ENCODE measurements around the gene PWWP2B.

PWWP2B gene

DNA sequence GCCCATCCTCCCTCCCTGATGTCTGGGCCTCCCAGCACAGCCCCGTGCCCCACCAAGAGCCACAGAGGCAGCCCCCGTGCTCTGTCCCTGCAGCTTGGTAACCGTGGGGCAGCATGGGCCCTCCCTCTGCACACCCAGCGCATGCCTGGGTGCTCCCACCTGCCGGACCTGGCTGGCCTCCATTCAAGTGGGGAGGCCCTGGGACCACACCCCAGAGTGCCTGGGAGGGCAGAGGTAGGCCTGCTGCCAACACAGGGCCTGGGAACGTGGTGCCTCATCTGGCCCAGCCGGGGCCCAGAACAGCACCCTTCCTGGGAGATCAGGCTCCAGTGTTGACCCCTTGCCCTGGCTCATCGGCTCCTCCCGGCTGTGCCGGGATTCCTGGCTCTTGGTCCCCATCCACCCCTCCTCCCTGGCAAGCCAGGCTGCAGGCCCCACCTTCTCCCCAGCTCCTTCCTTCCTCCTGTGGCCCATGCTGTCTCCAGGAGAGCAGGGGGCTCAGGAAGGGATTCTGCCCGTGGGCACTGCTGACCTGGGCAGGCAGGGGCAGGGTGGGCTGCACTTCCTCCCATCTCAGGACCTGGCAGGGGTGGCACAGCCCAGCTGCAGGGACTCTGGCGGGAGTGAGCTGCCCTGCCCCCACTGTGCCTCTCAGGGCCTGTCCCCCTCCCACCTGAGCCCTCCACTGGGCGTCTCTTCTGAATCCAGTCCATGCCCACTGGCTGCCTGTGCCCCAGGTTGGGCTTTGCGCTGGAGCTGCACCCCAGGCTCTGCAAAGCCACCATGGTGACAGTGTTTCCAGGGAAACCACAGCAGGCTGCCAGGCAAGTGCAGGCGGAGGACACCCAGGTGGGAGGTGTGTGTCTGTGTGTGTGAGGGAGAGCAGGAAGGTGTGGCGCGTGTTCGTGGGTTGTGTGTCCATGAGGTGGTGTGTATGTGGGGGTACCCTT, 32.6 kb downstream of the PWWP2B start:
- POLR2A ChIA-PET: no interaction called here
- TF ChIP-seq BHLHE40 (IDR thresholded peaks at IDR 0.05; ENCODE audit: borderline replicate concordance) (no peak), ELF4 (IDR thresholded peaks at IDR 0.05) (no peak), LEF1 (IDR thresholded peaks at IDR 0.05; ENCODE audit: borderline replicate concordance) (no peak), FOXA1 (IDR thresholded peaks at IDR 0.05) (no peak), ARNT (IDR thresholded peaks at IDR 0.05) (no peak), ZNF384 (IDR thresholded peaks at IDR 0.05) (no peak), PKNOX1 (IDR thresholded peaks at IDR 0.05) (no peak), FOXM1 (IDR thresholded peaks at IDR 0.05; ENCODE audit: borderline replicate concordance) (no peak), NFRKB (IDR thresholded peaks at IDR 0.05) (no peak), TARDBP (IDR thresholded peaks at IDR 0.05) (no peak), HDGF (IDR thresholded peaks at IDR 0.05; ENCODE audit: borderline replicate concordance) (no peak)
- DNase-seq (ENCODE audit: extremely low spot score): no peak
- CTCF ChIA-PET: interaction anchor here (0.6 kb wide), 1 partner anchor 56 kb away, joined by 3 read pairs; no protein-coding TSS in a partner anchor

DNA sequence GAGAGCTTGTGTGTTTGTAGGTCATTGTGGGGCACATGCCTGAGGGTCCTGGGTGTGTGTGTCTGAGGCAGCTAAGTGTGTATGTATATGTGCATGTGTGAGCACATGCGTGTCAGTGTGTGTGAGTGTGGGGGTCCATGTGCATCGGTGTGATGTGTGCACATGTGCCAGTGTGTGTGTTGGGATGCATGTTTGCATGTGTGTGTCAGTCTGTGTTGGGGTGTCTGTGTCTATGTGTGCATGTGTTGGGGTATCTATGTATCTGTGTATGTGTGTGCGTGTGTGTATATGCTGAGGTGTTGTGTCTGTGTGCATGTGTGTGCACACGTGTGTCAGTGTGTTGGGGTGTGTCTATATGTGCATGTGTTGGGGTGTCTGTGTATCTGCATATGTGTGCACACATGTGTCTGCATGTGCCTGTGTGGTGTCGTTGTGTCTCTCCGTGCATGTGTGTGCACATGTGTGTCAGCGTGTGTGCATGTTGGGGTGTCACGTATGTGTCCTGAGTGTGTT, 33.3 kb downstream of the PWWP2B start:
- no peak for DNase-seq (ENCODE audit: extremely low spot score)
- POLR2A ChIA-PET: interaction anchor here (1.3 kb wide), 1 partner anchor 10 kb away, joined by 7 read pairs; no protein-coding TSS in a partner anchor
- no peak for TF ChIP-seq ZNF384 (IDR thresholded peaks at IDR 0.05)
- no peak for TF ChIP-seq ELF4 (IDR thresholded peaks at IDR 0.05)
- TF ChIP-seq TARDBP (IDR thresholded peaks at IDR 0.05): peak; percentile 49; the same call in 1 of the 2 replicates
- TF ChIP-seq SP1 (IDR thresholded peaks at IDR 0.05): no peak
- TF ChIP-seq SUZ12 (IDR thresholded peaks at IDR 0.05): no peak
- CTCF ChIA-PET: interaction anchor here (0.6 kb wide), 1 partner anchor 55 kb away, joined by 3 read pairs; no protein-coding TSS in a partner anchor

GRCh38 chr10:132430861-132431271, 33.9 kb downstream of the PWWP2B start:
- POLR2A ChIA-PET: interaction anchor here (1.3 kb wide), 1 partner anchor 11 kb away, joined by 7 read pairs; no protein-coding TSS in a partner anchor
- CTCF ChIA-PET: no interaction called here
- TF ChIP-seq CTBP1 (IDR thresholded peaks at IDR 0.05; ENCODE audit: borderline replicate concordance) (no peak), HDGF (IDR thresholded peaks at IDR 0.05; ENCODE audit: borderline replicate concordance) (no peak), NFRKB (IDR thresholded peaks at IDR 0.05) (no peak), FOXM1 (IDR thresholded peaks at IDR 0.05; ENCODE audit: borderline replicate concordance) (no peak), L3MBTL2 (conservative IDR thresholded peaks at IDR 0.05) (no peak), PKNOX1 (IDR thresholded peaks at IDR 0.05) (no peak), FOXA1 (IDR thresholded peaks at IDR 0.05) (no peak), ARNT (IDR thresholded peaks at IDR 0.05) (no peak), ELF4 (IDR thresholded peaks at IDR 0.05) (no peak), BHLHE40 (IDR thresholded peaks at IDR 0.05; ENCODE audit: borderline replicate concordance) (no peak), FOXK2 (IDR thresholded peaks at IDR 0.05) (no peak), ZNF384 (IDR thresholded peaks at IDR 0.05) (no peak), TARDBP (IDR thresholded peaks at IDR 0.05) (no peak), LEF1 (IDR thresholded peaks at IDR 0.05; ENCODE audit: borderline replicate concordance) (no peak), SUZ12 (IDR thresholded peaks at IDR 0.05) (no peak)
- DNase-seq (ENCODE audit: extremely low spot score): no peak

DNA sequence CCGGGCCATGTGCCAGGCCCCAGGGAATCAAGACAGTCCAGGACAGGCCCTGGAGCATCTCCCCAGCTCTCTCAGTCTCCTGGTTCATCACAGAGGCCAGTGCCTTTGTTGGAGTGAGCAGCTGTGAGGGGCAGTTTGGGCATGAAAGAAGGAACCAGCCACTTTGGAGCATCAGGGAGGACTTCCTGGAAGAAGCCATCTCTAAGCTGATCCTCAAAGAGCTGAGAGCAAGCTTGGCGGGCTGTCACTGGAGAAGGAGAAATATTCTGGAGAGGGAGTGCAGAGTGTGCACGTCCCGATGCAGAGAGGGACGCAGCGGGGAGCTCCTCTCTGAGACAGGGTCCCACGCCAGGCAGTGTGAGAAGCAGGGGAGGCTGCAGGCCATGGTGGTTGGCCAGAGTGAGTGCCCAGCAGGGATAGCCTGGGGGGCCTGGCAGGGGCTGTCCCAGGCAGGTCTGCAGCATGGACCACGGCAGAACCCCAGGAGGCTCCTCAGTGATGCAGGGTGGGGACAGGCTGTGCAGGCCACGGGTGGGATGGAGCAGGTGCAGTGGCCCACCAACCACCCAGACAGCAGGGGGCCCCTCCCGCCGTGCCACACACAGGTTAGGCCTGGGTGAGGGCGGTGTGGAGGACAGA, 34.7 kb downstream of the PWWP2B start:
- TF ChIP-seq HDGF (IDR thresholded peaks at IDR 0.05; ENCODE audit: borderline replicate concordance) (no peak), FOXA1 (IDR thresholded peaks at IDR 0.05) (no peak), ZNF384 (IDR thresholded peaks at IDR 0.05) (no peak), FOXM1 (IDR thresholded peaks at IDR 0.05; ENCODE audit: borderline replicate concordance) (no peak), ELF4 (IDR thresholded peaks at IDR 0.05) (no peak), TARDBP (IDR thresholded peaks at IDR 0.05) (no peak), ARNT (IDR thresholded peaks at IDR 0.05) (no peak)
- ChIA-PET CTCF (no interaction called here), POLR2A (interaction anchor here (1.3 kb wide), 1 partner anchor 11 kb away, joined by 7 read pairs; no protein-coding TSS in a partner anchor)
- no peak for DNase-seq (ENCODE audit: extremely low spot score)

DNA sequence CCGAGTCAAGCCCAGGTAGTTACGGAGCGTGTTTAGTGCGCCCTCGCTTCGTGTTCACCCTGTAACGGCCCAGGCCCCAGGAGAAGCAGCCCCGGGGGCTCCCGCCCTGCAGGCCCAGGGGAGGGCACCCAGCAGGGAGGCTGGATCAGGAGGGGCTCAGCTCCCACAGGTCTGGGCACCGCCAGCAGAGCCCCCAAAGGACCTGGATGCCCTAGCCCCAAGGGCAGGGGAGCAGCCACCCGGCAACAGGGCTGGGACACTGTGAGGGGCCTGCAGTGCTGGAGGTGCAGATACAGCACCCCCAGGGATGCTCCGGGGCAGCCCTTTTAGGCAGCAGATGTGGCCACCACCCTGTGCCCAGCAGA, 35.2 kb downstream of the PWWP2B start:
- ChIA-PET POLR2A (no interaction called here), CTCF (no interaction called here)
- no peak for DNase-seq (ENCODE audit: extremely low spot score)
- TF ChIP-seq NFRKB (IDR thresholded peaks at IDR 0.05) (no peak), ELF4 (IDR thresholded peaks at IDR 0.05) (no peak), LEF1 (IDR thresholded peaks at IDR 0.05; ENCODE audit: borderline replicate concordance) (no peak), PKNOX1 (IDR thresholded peaks at IDR 0.05) (no peak), FOXM1 (IDR thresholded peaks at IDR 0.05; ENCODE audit: borderline replicate concordance) (no peak), ARNT (IDR thresholded peaks at IDR 0.05) (no peak), FOXK2 (IDR thresholded peaks at IDR 0.05) (no peak), ZNF384 (IDR thresholded peaks at IDR 0.05) (no peak), BHLHE40 (IDR thresholded peaks at IDR 0.05; ENCODE audit: borderline replicate concordance) (no peak), SUZ12 (IDR thresholded peaks at IDR 0.05) (no peak), TARDBP (IDR thresholded peaks at IDR 0.05) (no peak), L3MBTL2 (conservative IDR thresholded peaks at IDR 0.05) (no peak), FOXA1 (IDR thresholded peaks at IDR 0.05) (no peak), SP1 (IDR thresholded peaks at IDR 0.05) (no peak), CTBP1 (IDR thresholded peaks at IDR 0.05; ENCODE audit: borderline replicate concordance) (no peak), HDGF (IDR thresholded peaks at IDR 0.05; ENCODE audit: borderline replicate concordance) (no peak)

All from HEK293T (cell line).